ENCODE data around the gene METTL18. TPM values are rescaled to one million over a fixed set of nuclear protein-coding genes. Genes with fewer than 3 reads are reported as not detected.

The METTL18 gene
- total RNA-seq, 8 experiments from 2014 or later: 6.5 to 17.0 (median 9.3) TPM

GRCh38 chr1:169782596-169782995 is 12.1 kb downstream of the METTL18 start:
- in situ Hi-C loops (cut with MboI; ENCODE audit: low pct_unique_long_range_greater_than_20kb in 2 of 9, low sequenced_read_pairs in 9 of 9, unreplicated experiment in 9 of 9): loop anchor here in 1 of 9 experiments (25.0 kb wide), 1 partner anchor 195 kb away; the partner anchor contains the start of gene F5
- H3K27ac ChIP-seq: no peak overlapping the region
- no peak for ATAC-seq (replicated peaks in 6 of 8)
- no peak overlapping the region for H3K4me3 ChIP-seq
- 31 to 100% (median 66%) methylated on average over 1 to 3 of the region's 3 CpGs for WGBS, 10 experiments
- H3K4me1 ChIP-seq (replicated peaks in 1 of 2): no peaks in the 10 kb centered on the region

- H3K27ac ChIP-seq: no peak overlapping the region
- ATAC-seq (replicated peaks in 6 of 8): no peak
- no peaks in the 10 kb centered on the region for H3K4me1 ChIP-seq (replicated peaks in 1 of 2)
- no peak overlapping the region for H3K4me3 ChIP-seq
- in situ Hi-C loops (cut with MboI; ENCODE audit: low pct_unique_long_range_greater_than_20kb in 2 of 9, low sequenced_read_pairs in 9 of 9, unreplicated experiment in 9 of 9): loop anchor here in 1 of 9 experiments (25.0 kb wide), 1 partner anchor 193 kb away; the partner anchor contains the start of gene F5
- WGBS, 10 experiments: 20 to 85% (median 71%) methylated on average over 1 to 4 of the region's 4 CpGs; no CpG with 5 or more reads in 1 of the 10 experiments
Measured at GRCh38 chr1:169779970-169780369, 14.7 kb downstream of the METTL18 start.

GRCh38 chr1:169779150-169779549 is 15.6 kb downstream of the METTL18 start:
- no peak overlapping the region for H3K4me3 ChIP-seq
- no peaks in the 10 kb centered on the region for H3K4me1 ChIP-seq (replicated peaks in 1 of 2)
- ATAC-seq (replicated peaks in 6 of 8): no peak
- in situ Hi-C loops (cut with MboI; ENCODE audit: low pct_unique_long_range_greater_than_20kb in 2 of 9, low sequenced_read_pairs in 9 of 9, unreplicated experiment in 9 of 9): loop anchor here in 1 of 9 experiments (25.0 kb wide), 1 partner anchor 192 kb away; the partner anchor contains the start of gene F5
- no peak overlapping the region for H3K27ac ChIP-seq

- in situ Hi-C loops (cut with MboI; ENCODE audit: low pct_unique_long_range_greater_than_20kb in 2 of 9, low sequenced_read_pairs in 9 of 9, unreplicated experiment in 9 of 9): loop anchor here in 1 of 9 experiments (25.0 kb wide), 1 partner anchor 189 kb away; the partner anchor contains the start of gene F5
- H3K4me1 ChIP-seq (replicated peaks in 1 of 2): no peaks in the 10 kb centered on the region
- no peak overlapping the region for H3K4me3 ChIP-seq
- WGBS, 10 experiments: 0 to 93% (median 75%) methylated on average over 1 to 3 of the region's 3 CpGs; no CpG with 5 or more reads in 1 of the 10 experiments
- ATAC-seq (replicated peaks in 6 of 8): no peak
- no peak overlapping the region for H3K27ac ChIP-seq
Measured at GRCh38 chr1:169776440-169776839, 18.3 kb downstream of the METTL18 start.

- 0 to 100% (median 72%) methylated on average over 1 to 2 of the region's 2 CpGs; no CpG with 5 or more reads in 3 of the 10 experiments for WGBS, 10 experiments
- ATAC-seq (replicated peaks in 6 of 8): no peak
- H3K4me3 ChIP-seq: no peak overlapping the region
- in situ Hi-C loops (cut with MboI; ENCODE audit: low pct_unique_long_range_greater_than_20kb in 2 of 9, low sequenced_read_pairs in 9 of 9, unreplicated experiment in 9 of 9): no loop called here
- H3K27ac ChIP-seq: no peak overlapping the region
- H3K4me1 ChIP-seq (replicated peaks in 1 of 2): no peaks in the 10 kb centered on the region
Measured at GRCh38 chr1:169768161-169768560, 26.5 kb downstream of the METTL18 start.

GRCh38 chr1:169765580-169766331 is 29.0 kb downstream of the METTL18 start:
- Histone ChIP-seq H3K4me1 (replicated peaks in 1 of 2) (no peaks in the 10 kb centered on the region), H3K4me3 (no peak overlapping the region), H3K27ac (no peak overlapping the region)
- 39 to 100% (median 64%) methylated on average over 1 to 7 of the region's 7 CpGs; no CpG with 5 or more reads in 1 of the 10 experiments for WGBS, 10 experiments
- in situ Hi-C loops (cut with MboI; ENCODE audit: low pct_unique_long_range_greater_than_20kb in 2 of 9, low sequenced_read_pairs in 9 of 9, unreplicated experiment in 9 of 9): no loop called here
- ATAC-seq (replicated peaks in 6 of 8): no peak

GRCh38 chr1:169764919-169765318 is 29.8 kb downstream of the METTL18 start:
- Histone ChIP-seq H3K27ac (no peak overlapping the region), H3K4me1 (replicated peaks in 1 of 2) (no peaks in the 10 kb centered on the region), H3K4me3 (no peak overlapping the region)
- in situ Hi-C loops (cut with MboI; ENCODE audit: low pct_unique_long_range_greater_than_20kb in 2 of 9, low sequenced_read_pairs in 9 of 9, unreplicated experiment in 9 of 9): no loop called here
- no peak for ATAC-seq (replicated peaks in 6 of 8)
- WGBS, 10 experiments: 0 to 80% (median 44%) methylated on average over 1 of the region's 1 CpG; no CpG with 5 or more reads in 1 of the 10 experiments

- in situ Hi-C loops (cut with MboI; ENCODE audit: low pct_unique_long_range_greater_than_20kb in 2 of 9, low sequenced_read_pairs in 9 of 9, unreplicated experiment in 9 of 9): no loop called here
- ATAC-seq (replicated peaks in 6 of 8): no peak
- Histone ChIP-seq H3K4me1 (replicated peaks in 1 of 2) (no peaks in the 10 kb centered on the region), H3K4me3 (no peak overlapping the region), H3K27ac (no peak overlapping the region)
- 67 to 100% (median 95%) methylated on average over 1 of the region's 1 CpG; no CpG with 5 or more reads in 4 of the 10 experiments for WGBS, 10 experiments
Measured at GRCh38 chr1:169762699-169763098, 32.0 kb downstream of the METTL18 start.

- Histone ChIP-seq H3K27ac (no peak overlapping the region), H3K4me3 (no peak overlapping the region), H3K4me1 (replicated peaks in 1 of 2) (no peaks in the 10 kb centered on the region)
- in situ Hi-C loops (cut with MboI; ENCODE audit: low pct_unique_long_range_greater_than_20kb in 2 of 9, low sequenced_read_pairs in 9 of 9, unreplicated experiment in 9 of 9): no loop called here
- no peak for ATAC-seq (replicated peaks in 6 of 8)
- 48 to 100% (median 63%) methylated on average over 1 to 3 of the region's 3 CpGs; no CpG with 5 or more reads in 1 of the 10 experiments for WGBS, 10 experiments
Measured at GRCh38 chr1:169759038-169759437, 35.7 kb downstream of the METTL18 start.

GRCh38 chr1:169753549-169753948 is 41.2 kb downstream of the METTL18 start:
- no peak overlapping the region for H3K4me3 ChIP-seq
- no peak for ATAC-seq (replicated peaks in 6 of 8)
- 21 to 85% (median 62%) methylated on average over 2 to 4 of the region's 4 CpGs for WGBS, 10 experiments
- no peak overlapping the region for H3K27ac ChIP-seq
- in situ Hi-C loops (cut with MboI; ENCODE audit: low pct_unique_long_range_greater_than_20kb in 2 of 9, low sequenced_read_pairs in 9 of 9, unreplicated experiment in 9 of 9): no loop called here
- no peaks in the 10 kb centered on the region for H3K4me1 ChIP-seq (replicated peaks in 1 of 2)

- Histone ChIP-seq H3K4me3 (no peak overlapping the region), H3K4me1 (replicated peaks in 1 of 2) (no peaks in the 10 kb centered on the region), H3K27ac (no peak overlapping the region)
- WGBS, 10 experiments: 0 to 100% (median 71%) methylated on average over 1 of the region's 1 CpG; no CpG with 5 or more reads in 2 of the 10 experiments
- in situ Hi-C loops (cut with MboI; ENCODE audit: low pct_unique_long_range_greater_than_20kb in 2 of 9, low sequenced_read_pairs in 9 of 9, unreplicated experiment in 9 of 9): no loop called here
- no peak for ATAC-seq (replicated peaks in 6 of 8)
Measured at GRCh38 chr1:169750041-169750440, 44.7 kb downstream of the METTL18 start.

- 0 to 100% (median 76%) methylated on average over 1 to 2 of the region's 2 CpGs for WGBS, 10 experiments
- no peaks in the 10 kb centered on the region for H3K4me1 ChIP-seq (replicated peaks in 1 of 2)
- ATAC-seq (replicated peaks in 6 of 8): peak in 2 of 8 experiments; percentile 29 to 56
- H3K27ac ChIP-seq: no peak overlapping the region
- H3K4me3 ChIP-seq: no peak overlapping the region
- in situ Hi-C loops (cut with MboI; ENCODE audit: low pct_unique_long_range_greater_than_20kb in 2 of 9, low sequenced_read_pairs in 9 of 9, unreplicated experiment in 9 of 9): no loop called here
Measured at GRCh38 chr1:169746550-169746949, 48.2 kb downstream of the METTL18 start.

- H3K27ac ChIP-seq: no peak overlapping the region
- peak in 1 of 8 experiments; percentile 29 for ATAC-seq (replicated peaks in 6 of 8)
- WGBS, 10 experiments: 20 to 100% (median 49%) methylated on average over 2 to 5 of the region's 5 CpGs; no CpG with 5 or more reads in 1 of the 10 experiments
- no peak overlapping the region for H3K4me3 ChIP-seq
- no peaks in the 10 kb centered on the region for H3K4me1 ChIP-seq (replicated peaks in 1 of 2)
- in situ Hi-C loops (cut with MboI; ENCODE audit: low pct_unique_long_range_greater_than_20kb in 2 of 9, low sequenced_read_pairs in 9 of 9, unreplicated experiment in 9 of 9): no loop called here
Measured at GRCh38 chr1:169745015-169745861, 49.5 kb downstream of the METTL18 start.
